Lower leg skin (tissue), 3 donors: ENCODE measurements around the gene TAB3.

ENCODE experiments used
- CTCF ChIP-seq, 3 donors: fragments of 450-650 bp; IDR thresholded peaks; one replicate each; pipeline ENCODE4 v1.5.1; 2016; ENCODE audit warnings: antibody characterized with exemption in 3 of 3, mild to moderate bottlenecking in 3 of 3, moderate library complexity in 2 of 3
- POLR2A ChIP-seq, 2 donors: fragments of 450-650 bp; IDR thresholded peaks; one replicate each; pipeline ENCODE4 v1.6.1; 2016 to 2017; ENCODE audit warnings: antibody characterized with exemption in 2 of 2, mild to moderate bottlenecking in 1 of 2, moderate library complexity in 1 of 2

GRCh38 chrX:30906726-30907125 is 17.7 kb upstream of the TAB3 start:
- no peak for TF ChIP-seq CTCF (IDR thresholded peaks at IDR 0.05)
- no peak for TF ChIP-seq POLR2A (IDR thresholded peaks at IDR 0.05)
